Right renal pelvis (tissue), 4 donors: Measurements from ENCODE around the gene GPR75. TPM values are rescaled to one million over a fixed set of nuclear protein-coding genes. Genes with fewer than 3 reads are reported as not detected.
"Not testable (repeated sequence)": the region's sequence is repeated elsewhere in the genome, so short reads cannot be mapped to it uniquely, and the experiment has no call there.

Source experiments
- DNase-seq, 4 donors: peaks; one replicate each; pipeline ENCODE4 v3.0.0-alpha.2; 2013; ENCODE audit warnings: low read depth in 4 of 4, low spot score in 3 of 4, missing footprints in 1 of 4
- polyA plus RNA-seq, 4 donors: library from polyadenylated mRNA; unstranded; fragments of 120-200 nt; gene quantifications; one replicate each; pipeline ENCODE4 v1.2.1, GENCODE V29; 2013; ENCODE audit not compliant: insufficient read length in 4 of 4

GPR75 gene
- polyA plus RNA-seq, 4 donors = 1.5 to 2.0 (median 1.9) TPM

DNA sequence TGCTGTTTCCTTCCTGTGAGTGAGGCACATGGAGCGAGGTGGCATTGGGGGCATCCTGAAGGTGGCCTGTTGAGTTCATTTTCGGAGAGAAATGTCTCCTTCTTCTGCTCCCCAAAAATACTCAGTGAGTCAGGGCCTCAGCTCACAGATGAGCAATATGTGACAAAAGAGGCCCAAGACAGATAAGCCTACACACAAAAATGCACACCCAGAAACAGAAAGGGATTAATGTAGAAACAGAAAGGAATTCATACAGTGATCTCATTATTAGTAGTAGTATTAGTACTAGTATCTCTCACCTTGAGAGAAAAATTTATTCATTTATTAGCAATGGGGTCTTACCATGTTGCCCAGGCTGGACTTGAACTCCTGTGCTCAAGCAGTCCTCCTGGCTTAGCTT lies 5.1 kb downstream of the GPR75 start:
- no peak for DNase-seq

DNA sequence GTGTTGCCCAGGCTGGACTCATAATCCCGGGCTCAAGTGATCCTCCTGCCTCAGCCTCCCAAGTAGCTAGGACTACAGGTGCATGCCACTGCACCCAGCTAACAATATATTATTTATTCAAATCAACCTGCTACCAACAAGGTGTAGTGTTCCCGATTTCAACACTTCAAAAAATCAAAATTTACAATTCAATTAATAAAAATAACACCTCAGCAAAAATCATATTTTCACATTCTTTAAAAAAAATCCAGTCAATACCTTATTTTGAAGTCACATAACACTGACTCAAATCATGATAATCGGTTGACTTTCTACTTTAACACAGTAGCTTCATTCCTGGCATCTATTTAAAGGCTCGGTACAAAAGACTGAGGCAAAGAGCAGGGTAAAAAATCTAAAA lies 7.2 kb downstream of the GPR75 start:
- DNase-seq = no peak

DNA sequence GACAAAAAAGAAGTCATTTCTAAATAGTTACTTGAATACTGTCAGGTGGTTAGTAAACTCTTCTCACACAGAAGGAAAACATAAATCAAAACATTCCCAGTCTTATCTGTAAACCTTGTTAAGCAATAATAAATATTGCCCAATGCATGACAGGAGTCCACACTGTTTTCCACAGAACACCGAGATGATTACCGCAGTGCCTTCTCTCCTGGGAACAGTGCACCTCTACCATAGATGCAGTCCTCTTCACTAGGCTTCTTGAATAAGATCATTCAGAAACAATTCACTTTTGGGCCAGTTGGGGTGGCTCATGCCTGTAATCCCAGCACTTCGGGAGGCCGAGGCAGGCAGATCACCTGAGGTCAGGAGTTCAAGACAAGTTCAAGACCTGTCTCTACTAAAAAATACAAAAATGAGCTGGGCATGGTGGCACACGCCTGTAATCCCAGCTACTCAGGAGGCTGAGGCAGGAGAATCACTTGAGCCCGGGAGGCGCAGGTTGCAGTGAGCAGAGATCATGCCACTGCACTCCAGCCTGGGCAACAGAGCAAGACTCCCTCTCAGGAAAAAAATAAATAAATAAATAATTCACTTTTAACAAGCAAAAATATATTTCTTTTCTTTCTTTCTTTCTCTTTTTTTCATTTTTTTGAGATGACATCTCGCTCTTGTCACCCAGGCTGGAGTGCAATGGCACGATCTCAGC lies 8.6 kb downstream of the GPR75 start:
- not testable (repeated sequence) for DNase-seq

DNA sequence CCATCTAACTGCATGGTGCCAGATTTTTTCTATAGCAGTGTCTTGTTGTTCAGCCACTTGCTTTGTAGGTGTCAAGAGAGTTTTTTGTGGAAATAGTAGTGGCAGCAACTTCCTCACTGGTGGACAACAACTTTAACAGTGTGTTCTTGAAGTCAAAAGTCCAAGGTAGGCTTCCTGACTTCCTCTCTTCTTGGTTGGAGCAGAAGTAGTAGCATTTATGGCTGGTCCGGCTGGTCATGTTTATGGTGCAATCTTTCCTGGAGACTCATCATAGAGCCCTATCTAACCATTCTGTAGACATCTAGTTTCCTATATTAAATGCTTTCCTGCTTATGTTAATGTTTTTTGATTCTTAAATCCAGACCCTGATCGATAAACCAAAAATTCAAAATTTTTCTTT lies 11.7 kb downstream of the GPR75 start:
- no peak for DNase-seq

DNA sequence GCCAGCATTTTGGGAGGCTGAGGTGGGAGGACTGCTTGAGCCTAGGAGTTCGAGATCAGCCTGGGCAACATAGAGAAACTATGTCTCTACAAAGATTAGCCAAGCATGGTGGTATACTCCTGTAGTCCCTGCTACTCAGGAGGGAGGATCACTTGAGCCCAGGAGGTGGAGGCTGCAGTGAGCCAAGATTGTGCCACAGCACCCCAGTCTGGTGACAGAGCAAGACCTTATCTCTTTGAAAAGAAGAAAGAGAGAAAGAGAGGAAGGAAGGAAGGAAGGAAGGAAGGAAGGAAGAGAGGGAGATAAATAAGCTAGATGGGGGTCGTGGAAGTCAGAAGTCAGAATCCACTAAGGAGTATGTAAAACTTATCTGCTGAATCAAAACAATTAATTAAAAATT lies 16.2 kb downstream of the GPR75 start:
- no peak for DNase-seq

DNA sequence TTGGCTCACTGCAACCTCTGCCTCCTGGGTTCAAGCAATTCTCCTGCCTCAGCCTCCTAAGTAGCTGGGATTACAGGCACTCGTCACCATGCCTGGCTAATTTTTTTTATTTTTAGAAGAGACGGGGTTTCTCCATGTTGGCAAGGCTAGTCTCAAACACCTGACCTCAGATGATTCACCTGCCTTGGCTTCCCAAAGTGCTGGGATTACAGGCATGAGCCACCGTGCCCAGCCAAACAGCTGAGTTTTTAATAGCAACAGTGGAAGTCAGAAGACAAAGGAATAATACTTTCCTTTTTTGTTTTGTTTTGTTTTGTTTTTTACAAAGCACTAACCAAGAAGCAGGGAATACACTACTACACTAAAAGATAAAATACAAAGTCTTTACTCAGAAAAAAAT lies 16.9 kb downstream of the GPR75 start:
- no peak for DNase-seq

DNA sequence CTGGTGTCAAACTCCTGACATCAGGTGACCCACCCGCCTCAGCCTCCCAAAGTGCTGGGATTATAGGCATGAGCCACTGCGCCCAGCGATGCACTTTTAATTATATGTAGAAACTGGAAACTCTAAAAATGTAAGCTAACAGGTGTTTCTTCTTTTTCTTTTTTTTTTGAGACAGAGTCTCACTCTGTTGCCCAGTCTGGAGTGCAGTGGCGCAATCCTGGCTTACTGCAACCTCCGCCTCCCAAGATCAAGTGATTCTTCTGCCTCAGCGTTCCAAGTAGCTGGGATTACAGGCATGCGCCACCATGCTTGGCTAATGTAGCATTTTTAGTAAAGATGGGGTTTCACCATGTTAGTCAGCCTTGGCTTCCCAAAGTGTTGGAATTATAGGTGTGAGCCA lies 18.1 kb downstream of the GPR75 start:
- not testable (repeated sequence) for DNase-seq

DNA sequence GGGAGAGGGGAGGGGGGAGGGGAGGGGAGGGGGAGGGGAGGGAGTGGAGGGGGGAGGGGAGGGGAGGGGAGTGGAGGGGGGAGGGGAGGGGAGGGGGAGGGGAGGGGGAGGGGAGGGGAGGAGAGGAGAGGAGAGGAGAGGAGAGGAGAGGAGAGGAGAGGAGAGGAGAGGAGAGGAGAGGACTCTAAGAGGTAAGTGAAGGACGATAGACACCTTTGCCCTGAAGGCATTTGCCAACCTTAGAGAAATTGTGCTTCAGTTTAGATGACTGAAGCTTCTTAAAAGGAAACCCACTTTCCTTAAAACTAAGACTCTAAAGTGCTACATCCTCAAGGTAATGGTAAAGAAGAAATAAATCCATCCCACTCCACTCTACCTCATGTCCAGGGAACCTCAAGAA lies 19.2 kb downstream of the GPR75 start:
- no peak for DNase-seq

DNA sequence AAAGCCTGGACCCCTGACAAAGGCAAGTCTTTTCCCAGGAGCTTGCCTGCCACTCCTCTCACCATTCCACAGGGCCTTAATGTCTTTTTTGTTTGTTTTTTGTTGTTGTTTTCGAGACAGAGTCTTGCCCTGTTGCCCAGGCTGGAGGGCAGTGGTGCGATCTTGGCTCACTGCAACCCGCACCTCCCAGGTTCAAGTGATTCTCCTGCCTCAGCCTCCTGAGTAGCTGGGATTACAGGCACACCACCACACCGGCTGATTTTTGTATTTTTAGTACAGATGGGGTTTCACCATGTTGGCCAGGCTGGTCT lies 29.8 kb downstream of the GPR75 start:
- DNase-seq = not testable (repeated sequence)

DNA sequence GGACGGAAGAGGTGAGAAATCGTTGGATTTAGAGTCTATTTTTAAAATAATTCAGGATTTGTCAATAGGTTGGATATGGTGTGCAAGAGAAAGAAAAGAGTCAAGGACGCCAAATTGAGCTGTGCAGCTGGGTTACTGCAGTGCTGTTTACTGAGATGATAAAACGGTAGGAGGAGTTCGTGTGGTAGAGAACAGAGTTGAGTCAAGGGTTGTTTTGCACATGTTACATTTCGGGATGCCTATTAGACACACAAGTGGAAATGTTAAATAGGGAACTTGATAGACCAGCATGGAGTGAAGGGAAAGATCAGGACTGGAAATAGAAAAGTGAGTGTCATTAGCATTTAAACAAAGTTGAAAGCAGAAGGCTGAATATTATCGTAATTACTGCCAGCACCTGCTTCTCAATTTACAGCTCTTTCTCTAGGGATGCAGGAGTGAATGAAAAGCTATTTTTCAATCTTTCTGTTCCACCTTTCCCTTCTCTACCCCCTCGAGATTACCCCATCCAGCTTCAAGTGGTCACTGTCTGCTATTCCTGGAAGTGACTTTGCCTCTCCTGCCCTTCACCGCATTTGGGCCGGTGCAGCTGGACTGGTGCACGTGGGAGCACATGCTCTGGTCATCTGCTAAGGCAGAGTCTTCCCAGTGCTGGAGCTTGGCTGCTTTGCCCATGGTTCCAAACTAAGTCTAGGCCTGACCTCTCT lies 30.3 kb downstream of the GPR75 start:
- no peak for DNase-seq

DNA sequence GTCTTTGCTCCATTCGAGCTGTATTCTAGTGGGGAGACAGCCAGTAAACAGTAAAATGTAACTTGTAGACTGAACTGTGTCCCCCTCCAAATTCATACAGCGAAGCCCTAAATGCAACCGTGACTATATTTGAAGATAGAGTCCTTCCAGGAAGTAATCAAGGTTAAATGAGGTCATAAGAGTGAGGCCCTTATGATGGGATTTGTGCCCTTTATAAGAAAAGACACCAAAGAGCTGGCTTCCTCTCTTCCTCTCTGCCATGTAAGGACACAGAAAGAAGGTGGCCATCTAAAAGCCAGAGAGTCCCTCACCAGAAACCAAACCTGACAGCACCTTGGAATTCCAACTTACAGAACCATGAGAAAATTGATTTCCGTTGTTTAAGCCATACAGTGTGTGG lies 31.4 kb downstream of the GPR75 start:
- DNase-seq = no peak

DNA sequence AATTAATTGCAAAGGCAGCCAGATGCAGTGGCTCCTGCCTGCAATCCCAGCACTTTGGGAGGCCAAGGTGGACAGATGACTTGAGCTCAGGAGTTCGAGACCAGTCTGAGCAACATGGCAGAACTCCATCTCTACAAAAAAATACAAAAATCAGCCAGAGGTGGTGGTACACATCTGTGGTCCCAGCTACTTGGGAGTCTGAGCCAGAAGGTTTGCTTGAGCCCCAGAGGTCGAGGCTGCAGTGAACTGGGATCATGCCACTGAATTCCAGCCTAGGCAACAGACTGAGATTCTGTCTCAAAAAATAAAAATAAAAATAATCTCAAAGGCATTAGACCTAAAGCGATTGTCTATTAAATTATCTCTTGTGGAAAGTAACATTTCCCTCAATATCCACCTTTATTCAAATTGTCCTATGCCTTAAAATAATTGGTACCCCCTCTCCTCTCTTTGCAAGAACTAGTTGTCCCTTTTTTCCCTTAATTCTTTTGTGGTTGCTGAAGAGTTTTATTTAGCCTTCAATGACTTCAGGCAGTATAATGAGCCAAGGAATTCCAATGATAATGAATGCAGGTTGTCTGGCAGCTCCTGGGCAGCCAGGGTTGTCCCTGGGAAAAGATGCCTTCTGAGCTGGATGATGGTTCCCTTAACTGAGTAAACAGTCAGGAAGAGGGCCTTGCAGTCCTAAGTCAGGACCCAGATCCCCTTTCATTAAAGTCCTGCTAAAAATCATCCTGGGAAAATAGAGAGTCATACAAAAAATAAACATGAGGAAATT lies 32.2 kb downstream of the GPR75 start:
- DNase-seq = no peak

DNA sequence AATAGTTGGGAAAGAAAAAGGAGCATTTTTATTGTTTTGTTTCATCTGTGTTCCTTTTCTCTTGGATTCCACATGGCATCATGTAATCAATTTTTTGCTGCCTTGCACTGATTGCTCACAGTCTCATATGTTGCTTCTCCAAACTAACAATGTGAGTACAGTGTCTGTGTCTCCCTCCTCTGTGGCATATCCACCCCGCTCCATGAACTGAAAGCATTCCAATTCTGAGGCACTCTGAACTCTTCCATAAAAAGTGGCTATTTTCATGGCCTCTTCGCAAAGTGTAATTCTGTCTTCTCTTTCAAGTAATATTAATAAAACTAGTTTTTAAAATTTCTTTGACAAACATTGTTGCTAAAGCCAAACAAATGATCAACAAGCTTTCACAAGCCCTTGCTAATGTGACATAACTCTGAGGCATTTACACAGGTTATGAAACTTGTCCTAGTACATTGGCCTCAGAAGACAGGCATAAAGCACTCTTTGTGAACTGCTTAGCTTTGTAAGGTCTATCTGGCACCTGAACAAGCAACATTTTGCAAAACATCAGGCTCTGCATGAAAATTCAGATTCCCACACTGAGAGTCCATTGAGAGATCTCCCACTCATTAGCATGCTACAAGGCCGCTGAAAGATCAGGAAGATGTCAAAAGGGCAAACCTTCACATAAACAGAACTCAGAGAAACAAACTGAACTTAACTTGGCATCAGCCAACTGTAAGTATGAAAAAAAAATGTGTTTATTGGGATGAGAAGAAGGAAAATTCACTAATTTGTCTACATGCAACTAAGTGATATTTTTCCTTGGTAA lies 33.0 kb downstream of the GPR75 start:
- DNase-seq = no peak

DNA sequence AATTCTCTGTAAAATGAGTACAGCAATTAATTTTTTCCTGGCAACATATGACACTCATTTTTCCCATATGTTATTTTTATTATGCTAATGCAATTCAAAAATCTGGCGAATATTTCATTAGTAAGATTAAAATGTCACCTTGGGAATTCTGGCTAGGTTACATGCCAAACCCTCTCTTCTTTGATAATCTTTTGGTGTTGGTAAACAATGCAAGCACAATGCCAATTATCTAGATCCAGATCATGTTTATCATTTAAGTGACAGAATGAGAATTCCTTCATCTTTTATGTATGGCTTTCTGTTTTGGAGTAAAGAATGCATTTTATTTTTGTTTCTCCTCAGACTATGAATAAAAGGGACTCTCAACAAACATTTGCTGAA lies 33.7 kb downstream of the GPR75 start:
- no peak for DNase-seq

DNA sequence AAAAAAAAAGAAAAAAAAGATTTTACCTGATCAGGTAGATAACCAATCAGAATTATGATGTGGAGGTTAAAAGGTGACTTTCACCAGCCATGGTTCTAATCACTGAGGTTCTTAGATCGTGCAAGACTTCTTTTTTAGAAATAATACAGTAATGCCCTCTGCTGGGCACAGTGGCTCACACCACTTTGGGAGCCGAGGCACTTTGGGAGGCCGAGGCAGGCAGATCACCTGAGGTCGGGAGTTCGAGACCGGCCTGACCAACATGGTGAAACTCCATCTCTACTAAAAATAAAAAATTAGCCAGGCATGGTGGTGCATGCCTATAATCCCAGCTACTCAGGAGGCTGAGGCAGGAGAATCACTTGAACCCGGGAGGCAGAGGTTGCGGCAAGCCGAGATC lies 36.1 kb downstream of the GPR75 start:
- DNase-seq = not testable (repeated sequence)

DNA sequence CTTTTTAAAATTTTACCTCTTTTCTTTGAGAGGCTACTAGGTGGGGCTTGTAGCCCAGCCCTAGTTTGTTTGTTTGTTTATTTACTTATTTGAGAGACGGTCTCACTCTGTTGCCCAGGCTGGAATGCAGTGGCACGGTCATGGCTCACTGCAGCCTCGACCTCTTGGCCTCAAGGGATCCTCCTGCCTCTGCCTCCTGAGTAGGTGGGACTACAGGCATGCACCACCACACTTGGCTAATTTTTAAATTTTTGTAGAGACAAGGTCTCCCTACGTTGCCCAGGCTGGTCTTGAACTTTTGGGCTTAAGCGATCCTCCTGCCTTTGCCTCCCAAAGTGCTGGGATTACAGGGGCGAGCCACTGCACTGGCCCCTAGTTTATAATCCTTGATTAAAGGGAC lies 38.0 kb downstream of the GPR75 start:
- no peak for DNase-seq

DNA sequence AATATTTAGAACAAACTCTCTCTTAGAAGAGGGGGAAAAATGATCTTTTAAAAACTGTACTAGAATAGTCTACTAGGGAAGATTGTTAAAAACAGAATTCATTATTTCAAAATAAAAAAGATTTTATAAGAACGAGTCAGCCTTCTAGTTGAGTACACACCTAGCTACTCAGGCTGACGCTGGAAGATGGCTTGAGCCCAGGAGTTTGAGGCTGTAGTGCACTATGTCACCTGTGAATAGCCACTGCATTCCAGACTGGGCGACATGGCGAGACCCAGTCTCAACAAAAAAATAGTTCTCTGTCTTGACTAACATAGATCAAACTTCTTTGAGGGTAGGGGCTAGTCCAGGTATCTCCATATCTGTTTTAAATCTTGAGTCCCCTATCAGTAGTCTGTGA lies 39.1 kb downstream of the GPR75 start:
- no peak for DNase-seq

DNA sequence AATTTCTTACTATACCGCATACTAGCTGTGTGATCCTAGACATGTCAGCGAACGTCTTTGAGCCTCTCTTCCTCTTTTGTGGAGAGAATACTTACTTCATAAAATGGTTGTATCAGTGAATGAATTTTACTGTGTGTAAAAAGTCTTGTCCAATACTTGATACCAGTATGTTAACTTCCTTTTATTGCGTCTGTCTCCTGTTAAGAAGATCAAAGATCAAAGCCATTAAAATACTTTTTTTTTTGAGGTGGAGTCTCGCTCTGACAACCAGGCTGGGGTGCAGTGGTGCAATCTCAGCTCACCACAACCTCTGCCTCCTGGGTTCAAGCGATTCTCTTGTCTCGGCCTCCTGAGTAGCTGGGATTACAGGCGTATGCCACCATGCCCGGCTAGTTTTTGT lies 39.7 kb downstream of the GPR75 start:
- DNase-seq = no peak

DNA sequence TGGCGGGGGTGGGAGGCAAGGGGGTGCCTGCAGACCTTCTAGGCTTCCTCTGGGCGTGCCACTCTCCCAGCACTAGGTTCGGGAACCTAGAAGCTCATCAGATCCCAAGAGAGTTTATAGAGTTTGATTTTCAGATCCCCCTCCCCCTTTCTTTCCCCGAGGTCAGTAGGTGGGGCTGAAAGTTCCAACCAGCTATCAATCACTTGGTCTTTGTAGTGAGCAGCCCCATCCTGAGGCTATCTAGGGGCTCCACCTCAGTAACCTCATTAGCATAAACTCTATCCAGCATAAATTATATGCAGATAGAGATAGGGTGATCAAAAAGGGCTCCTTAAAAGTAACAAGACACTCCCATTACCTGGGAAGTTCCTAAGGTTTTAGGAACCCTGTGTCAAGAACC lies 40.1 kb downstream of the GPR75 start:
- DNase-seq = no peak

DNA sequence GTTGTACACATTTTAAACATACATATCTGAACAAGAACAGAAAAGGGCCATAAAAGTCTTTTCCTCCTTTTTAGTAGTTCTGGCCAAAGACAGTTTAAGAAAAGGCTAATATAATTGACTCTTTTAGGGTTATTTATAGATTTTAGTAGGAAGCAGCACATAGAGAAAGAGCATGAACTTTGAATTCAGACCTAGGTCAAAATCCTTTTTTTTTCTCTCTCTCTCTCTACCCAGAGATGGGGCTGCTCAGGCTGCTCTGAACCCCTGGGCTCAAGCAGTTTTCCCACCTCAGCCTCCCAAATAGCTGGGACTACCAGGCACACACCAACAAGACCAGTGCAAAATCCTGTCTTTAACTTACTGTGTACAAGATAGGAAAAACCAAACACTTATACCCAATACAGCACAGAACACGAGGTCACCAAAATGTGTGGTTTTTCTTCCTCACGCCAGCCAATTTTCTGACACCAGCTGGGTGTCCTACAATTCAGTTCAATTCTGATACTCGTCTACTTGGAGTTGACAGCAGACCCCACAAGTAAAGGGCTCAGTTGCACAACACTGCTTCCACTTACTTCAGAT lies 40.8 kb downstream of the GPR75 start:
- no peak for DNase-seq

DNA sequence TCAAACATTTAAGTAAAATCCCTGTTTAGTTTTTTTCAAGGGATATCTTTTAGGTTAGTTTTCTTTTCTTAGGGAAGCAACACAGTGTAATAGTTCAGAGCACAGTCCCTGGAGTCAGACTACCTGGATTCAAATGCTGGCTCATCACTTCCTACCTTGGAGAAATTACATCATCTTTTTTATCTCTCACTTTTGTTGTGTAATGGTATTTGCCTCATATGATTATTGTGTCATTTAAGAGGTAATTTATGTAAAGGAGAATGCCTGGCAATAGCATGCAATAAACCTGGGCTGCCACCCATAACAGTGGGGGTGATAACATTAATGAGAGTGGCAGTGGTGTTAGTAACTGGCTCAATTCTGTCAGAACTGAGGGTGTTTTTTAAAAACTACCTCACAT lies 46.6 kb downstream of the GPR75 start:
- DNase-seq = no peak
